K562 (cell line): ENCODE results near the gene SNCB. TPM values are rescaled to one million over a fixed set of nuclear protein-coding genes. Genes with fewer than 3 reads are reported as not detected.

Source experiments
- ATAC-seq: fragments of 200-7000 bp; cut with Tn5 transposase; 3 replicates; pipeline ENCODE4 v1.9.1; 2020; ENCODE audit warnings: moderate library complexity
- BruUV-seq: library from RNA; stranded (reverse); fragments of 400-500 nt; replicated peaks from 2 replicates; lab custom pipeline; 2021; lab: Mats Ljungman, UMichigan
- CTCF ChIA-PET: fragments of 300-600 bp; formaldehyde crosslinking; extraction: SDS; loops from one replicate; lab custom pipeline; 2021; ENCODE audit warnings: low intra/inter-chr PET ratio; lab: Yijun Ruan, JAX
- POLR2A ChIA-PET: fragments of 300-600, 350-650 bp; sonication (Branson Sonifier 250); formaldehyde crosslinking; extraction: SDS; loops from one replicate; lab custom pipeline; 2021; ENCODE audit warnings: antibody characterized with exemption, inconsistent platforms; lab: Yijun Ruan, JAX
- DNase-seq, 4 experiments: peaks; one replicate each; pipeline versions ENCODE4 v3.0.0 to v3.0.0-alpha.2; 2011 to 2018; ENCODE audit warnings: low spot score in 3 of 4, mixed read lengths in 3 of 4; ENCODE audit errors: extremely low read depth in 1 of 4
- FAIRE-seq: peaks from 2 replicates; lab custom pipeline; 2011; peaks lifted over from hg19 to GRCh38; lab: Jason Lieb, UNC
- H2AFZ ChIP-seq: 2 replicates; pipeline ENCODE4 v1.6.0; 2011; ENCODE audit warnings: low read depth, low read length, control low read depth, inconsistent platforms
- H3K27ac ChIP-seq: fragments of 200-600 bp; 3 replicates; pipeline ENCODE4 v1.8.0; 2011; ENCODE audit warnings: low read depth, mild to moderate bottlenecking, control low read depth, inconsistent platforms, low read length, moderate library complexity, mixed read lengths; ENCODE audit errors: extremely low read depth
- H3K27me3 ChIP-seq, 2 experiments: fragments of 300-600 bp in 1 of 2; 2 replicates in 1 of 2; 3 replicates in 1 of 2; pipeline versions ENCODE4 v1.6.0 to v1.8.0; 2011; ENCODE audit warnings: inconsistent platforms in 2 of 2, low read length in 2 of 2, mild to moderate bottlenecking in 1 of 2, mixed read lengths in 1 of 2, moderate library complexity in 1 of 2; ENCODE audit not compliant: control insufficient read depth in 2 of 2, insufficient read depth in 2 of 2
- H3K36me3 ChIP-seq: fragments of 300-600 bp; 3 replicates; pipeline ENCODE4 v1.8.0; 2011; ENCODE audit warnings: mild to moderate bottlenecking, low read length, inconsistent platforms; ENCODE audit not compliant: control insufficient read depth, insufficient read depth
- H3K4me1 ChIP-seq, 2 experiments: fragments of 200-600 bp in 1 of 2; replicated peaks in 1 of 2; 2 replicates in 1 of 2; 3 replicates in 1 of 2; pipeline versions ENCODE4 v1.5.1 to v1.8.0; 2011; ENCODE audit warnings: inconsistent platforms in 2 of 2, low read length in 2 of 2, mild to moderate bottlenecking in 1 of 2, mixed read lengths in 1 of 2, moderate library complexity in 1 of 2; ENCODE audit not compliant: control insufficient read depth in 2 of 2, insufficient read depth in 2 of 2
- H3K4me2 ChIP-seq: 2 replicates; pipeline ENCODE4 v1.6.1; 2011; ENCODE audit warnings: low read length, control low read depth, inconsistent platforms, mixed read lengths; ENCODE audit not compliant: insufficient read depth
- H3K4me3 ChIP-seq: fragments of 200-600 bp; sonication (generic), shearing (Covaris generic); 2 replicates; pipeline ENCODE4 v1.5.1; 2016; ENCODE audit warnings: control low read depth, inconsistent platforms
- H3K79me2 ChIP-seq: fragments of 200-600 bp; 3 replicates; pipeline ENCODE4 v1.8.0; 2011; ENCODE audit warnings: low read length, inconsistent platforms; ENCODE audit not compliant: control insufficient read depth, insufficient read depth
- H3K9ac ChIP-seq, 2 experiments: 2 replicates each; pipeline versions ENCODE4 v1.6.0 to v1.6.1; 2011; ENCODE audit warnings: low read depth in 2 of 2, low read length in 2 of 2, control low read depth in 1 of 2, inconsistent platforms in 1 of 2, mild to moderate bottlenecking in 1 of 2, mixed read lengths in 1 of 2; ENCODE audit not compliant: insufficient read depth in 1 of 2
- H3K9me1 ChIP-seq: one replicate; pipeline ENCODE4 v1.6.0; 2011; ENCODE audit warnings: inconsistent platforms, mild to moderate bottlenecking, low read length, moderate library complexity; ENCODE audit not compliant: control insufficient read depth, insufficient read depth
- H3K9me3 ChIP-seq: replicated peaks from 2 replicates; pipeline ENCODE4 v1.5.1; 2011; ENCODE audit warnings: low read depth, low read length, inconsistent platforms; ENCODE audit not compliant: control insufficient read depth, insufficient read depth
- H4K20me1 ChIP-seq: replicated peaks from 2 replicates; pipeline ENCODE4 v1.6.1; 2011; ENCODE audit warnings: low read length, inconsistent platforms, mixed read lengths; ENCODE audit not compliant: control insufficient read depth, insufficient read depth
- ARNT ChIP-seq, 2 experiments: fragments of 450-650 bp; IDR thresholded peaks; 2 replicates each; pipeline ENCODE4 v1.6.1; 2016; ENCODE audit warnings: mild to moderate bottlenecking in 1 of 2
- C11orf30 ChIP-seq: fragments of 450-650 bp; IDR thresholded peaks from 2 replicates; pipeline ENCODE4 v1.6.1; 2016; ENCODE audit warnings: low read depth, mild to moderate bottlenecking
- CXXC5 ChIP-seq: fragments of 250-450 bp; sonication (Bioruptor Pico); IDR thresholded peaks from 2 replicates; pipeline ENCODE4 v1.8.0; 2022; ENCODE audit warnings: inconsistent platforms, mild to moderate bottlenecking, moderate library complexity
- HEY1 ChIP-seq: fragments of 250-450 bp; sonication (Bioruptor Pico); IDR thresholded peaks from 2 replicates; pipeline ENCODE4 v1.5.0; 2020; ENCODE audit warnings: mild to moderate bottlenecking, moderate library complexity, borderline replicate concordance
- HNRNPL ChIP-seq: fragments of 200-400 bp; formaldehyde crosslinking; IDR thresholded peaks from 2 replicates; pipeline ENCODE4 v1.6.1; 2017; ENCODE audit warnings: low read depth, mild to moderate bottlenecking, low read length
- PML ChIP-seq: IDR thresholded peaks from 2 replicates; pipeline ENCODE4 v1.6.1; 2012; ENCODE audit warnings: low read length, inconsistent platforms
- SMARCC2 ChIP-seq: fragments of 450-650 bp; IDR thresholded peaks from 2 replicates; pipeline ENCODE4 v1.6.1; 2017; ENCODE audit warnings: antibody characterized with exemption, moderate library complexity, mild to moderate bottlenecking, low read depth
- TCF7L2 ChIP-seq: fragments of 150-350 bp; IDR thresholded peaks from 2 replicates; pipeline ENCODE4 v1.6.1; 2016; ENCODE audit warnings: low read depth, mild to moderate bottlenecking, low read length, moderate library complexity
- TRIM28 ChIP-seq: fragments of 450-650 bp; IDR thresholded peaks from 2 replicates; pipeline ENCODE4 v1.6.1; 2017
- ZNF165 ChIP-seq: fragments of 250-450 bp; sonication (Bioruptor Pico); IDR thresholded peaks from 2 replicates; pipeline ENCODE4 v1.4.0; 2020; ENCODE audit warnings: borderline replicate concordance
- ZNF282 ChIP-seq: sonication (generic); formaldehyde crosslinking; IDR thresholded peaks from 2 replicates; pipeline ENCODE4 v1.8.1; 2023; ENCODE audit warnings: missing genetic modification reagents
- WGBS: fragments of 100-300 bp; shearing (Covaris generic); methylation state at CpG from one replicate; pipeline ENCODE4 v1.1.6; 2016; ENCODE audit warnings: low coverage, mixed read lengths; ENCODE audit not compliant: insufficient coverage; ENCODE audit errors: missing lambda C conversion rate; 5-methylcytosine and 5-hydroxymethylcytosine counted together
- in situ Hi-C: fragments of 300-500 bp; cut with MboI; formaldehyde crosslinking; loops from 4 replicates; pipeline ENCODE4 v1.15.0; 2018; ENCODE audit warnings: inconsistent platforms, mixed read lengths
- intact Hi-C: fragments of 100-400 bp; cut with micrococcal nuclease; formaldehyde crosslinking; loops from 2 replicates; pipeline ENCODE4 v1.14.2; 2022
- polyA plus RNA-seq, 8 experiments: library from polyadenylated mRNA; depleted of rRNA in 4 of 8; stranded (reverse) in 5 of 8; unstranded in 3 of 8; fragments of >200 nt; fragmentation: Nextera tagmentation in 2 of 8; fragmentation: Illumina TruSeq in 1 of 8; extraction: Ambion mirVana in 2 of 8; extraction: Trizol in 1 of 8; gene quantifications; 2 replicates each; pipeline versions ENCODE4 v1.2.1 to v1.2.3, GENCODE V29; 2011 to 2014; ENCODE audit warnings: inconsistent platforms in 1 of 8, missing spikeins in 1 of 8
- total RNA-seq, 7 experiments: library from RNA; depleted of rRNA in 6 of 7; stranded (reverse); fragments of >200 nt in 6 of 7; fragmentation: Illumina TruSeq in 2 of 7; extraction: Trizol in 2 of 7; gene quantifications; 2 replicates each; pipeline versions ENCODE4 v1.2.1 to v1.2.3, GENCODE V29; 2011 to 2021; ENCODE audit warnings: low replicate concordance in 1 of 7
- TF ChIP-seq, protein P1 (sequence below): fragments of 450-650 bp; IDR thresholded peaks from 2 replicates; pipeline ENCODE4 v1.6.1; 2017; ENCODE audit warnings: antibody characterized with exemption, mild to moderate bottlenecking
- TF ChIP-seq, protein P2 (sequence below): fragments of 450-650 bp; IDR thresholded peaks from 2 replicates; pipeline ENCODE4 v1.6.1; 2017; ENCODE audit warnings: antibody characterized with exemption
- TF ChIP-seq, protein P3 (sequence below): fragments of 250-450 bp; sonication (Bioruptor Pico); IDR thresholded peaks from 2 replicates; pipeline ENCODE4 v1.8.0; 2022; ENCODE audit warnings: moderate library complexity, mild to moderate bottlenecking, inconsistent platforms

The SNCB gene
- total and polyA plus RNA-seq, 9 of the 15 experiments (the other 6 are each of a cell fraction or from before 2014, with no cell fraction given) = not detected

DNA sequence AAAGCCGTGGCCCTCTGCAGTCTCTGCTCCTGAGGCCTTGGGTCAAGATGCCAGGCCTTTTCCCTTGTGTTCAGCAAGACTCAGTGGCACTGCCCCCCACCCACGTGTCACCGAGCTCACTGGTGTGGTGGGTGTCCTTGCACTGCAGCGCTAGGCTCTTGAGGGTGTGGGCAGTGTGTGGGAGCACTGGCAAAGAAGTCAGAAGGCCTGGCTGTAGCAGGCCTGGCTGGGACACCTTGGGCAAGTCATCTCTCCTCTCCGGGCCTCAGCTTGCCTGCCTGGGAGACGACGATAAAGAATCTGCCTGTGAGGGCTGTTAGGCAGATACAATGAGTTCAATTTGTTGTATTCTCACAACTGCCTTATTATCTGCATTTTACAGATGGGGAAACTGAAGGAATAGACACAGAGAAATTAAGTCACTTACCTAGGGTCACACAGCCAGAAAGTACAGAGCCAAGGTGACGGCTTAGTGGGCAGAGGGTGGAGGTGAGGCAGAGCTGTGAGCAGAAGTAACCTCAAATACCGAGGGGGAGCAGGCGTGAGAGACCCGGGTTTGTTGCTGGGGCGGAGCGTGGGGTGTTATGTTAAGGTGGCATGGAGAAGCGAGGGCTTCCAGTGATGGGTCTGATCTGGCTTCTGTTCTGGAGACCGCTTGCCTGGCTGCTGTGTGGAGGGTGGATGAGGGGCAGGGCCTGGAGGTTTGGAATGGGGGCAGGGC lies 18.3 kb upstream of the SNCB start:
- peaks cover 48 to 81% of the 10 kb centered on the region in 2 experiments for H3K4me1 ChIP-seq
- intact Hi-C loops = loop anchor here (10.0 kb wide), 1 partner anchor 74 kb away; no protein-coding TSS in a partner anchor
- H3K79me2 ChIP-seq = peaks cover 45% of the 10 kb centered on the region
- 13% methylated on average over 15 of the region's 15 CpGs for WGBS
- H3K9ac ChIP-seq = peak overlapping the region; percentile 85 to 92
- in situ Hi-C loops = no loop called here
- H3K27ac ChIP-seq = peak overlapping the region; percentile 78
- no peaks in the 10 kb centered on the region for H3K9me3 ChIP-seq
- H3K36me3 ChIP-seq = peaks cover 21% of the 10 kb centered on the region; the same call in 2 of the 3 replicates
- H3K9me1 ChIP-seq = peaks cover 19% of the 10 kb centered on the region
- H3K4me3 ChIP-seq = peak overlapping the region; percentile 73
- POLR2A ChIA-PET = interaction anchor here (1.0 to 2.1 kb wide), 2 partner anchors 9 kb away, joined by 3 to 10 read pairs; no protein-coding TSS in a partner anchor
- peak overlapping the region; percentile 86 for H3K4me2 ChIP-seq
- CTCF ChIA-PET = no interaction called here
- H4K20me1 ChIP-seq = peaks cover 19% of the 10 kb centered on the region
- ATAC-seq (peak; percentile 32), DNase-seq (peak; percentile 44 to 92 (median 66)), FAIRE-seq (peak; percentile 97)
- no TSS peak for BruUV-seq
- H2AFZ ChIP-seq = 0 out of 2 replicates have a peak overlapping the region, but pooled peaks have one; percentile 81
- no peaks in the 10 kb centered on the region for H3K27me3 ChIP-seq
- TF ChIP-seq HEY1 (CRISPR knock-in tag) (no peak), C11orf30 (no peak), ARNT (IDR thresholded peaks at IDR 0.05) (0 out of 4 replicates have a peak, but pooled peaks of 1 of the 2 experiments have one; percentile 39), ZNF165 (CRISPR knock-in tag) (no peak), CXXC5 (no peak), ZNF282 (CRISPR knock-in tag) (no peak), PML (peak; percentile 82), SMARCC2 (peak; percentile 50; the same call in 1 of the 2 replicates), TRIM28 (no peak), HNRNPL (no peak), TCF7L2 (no peak)
- TF ChIP-seq, protein P1, sequence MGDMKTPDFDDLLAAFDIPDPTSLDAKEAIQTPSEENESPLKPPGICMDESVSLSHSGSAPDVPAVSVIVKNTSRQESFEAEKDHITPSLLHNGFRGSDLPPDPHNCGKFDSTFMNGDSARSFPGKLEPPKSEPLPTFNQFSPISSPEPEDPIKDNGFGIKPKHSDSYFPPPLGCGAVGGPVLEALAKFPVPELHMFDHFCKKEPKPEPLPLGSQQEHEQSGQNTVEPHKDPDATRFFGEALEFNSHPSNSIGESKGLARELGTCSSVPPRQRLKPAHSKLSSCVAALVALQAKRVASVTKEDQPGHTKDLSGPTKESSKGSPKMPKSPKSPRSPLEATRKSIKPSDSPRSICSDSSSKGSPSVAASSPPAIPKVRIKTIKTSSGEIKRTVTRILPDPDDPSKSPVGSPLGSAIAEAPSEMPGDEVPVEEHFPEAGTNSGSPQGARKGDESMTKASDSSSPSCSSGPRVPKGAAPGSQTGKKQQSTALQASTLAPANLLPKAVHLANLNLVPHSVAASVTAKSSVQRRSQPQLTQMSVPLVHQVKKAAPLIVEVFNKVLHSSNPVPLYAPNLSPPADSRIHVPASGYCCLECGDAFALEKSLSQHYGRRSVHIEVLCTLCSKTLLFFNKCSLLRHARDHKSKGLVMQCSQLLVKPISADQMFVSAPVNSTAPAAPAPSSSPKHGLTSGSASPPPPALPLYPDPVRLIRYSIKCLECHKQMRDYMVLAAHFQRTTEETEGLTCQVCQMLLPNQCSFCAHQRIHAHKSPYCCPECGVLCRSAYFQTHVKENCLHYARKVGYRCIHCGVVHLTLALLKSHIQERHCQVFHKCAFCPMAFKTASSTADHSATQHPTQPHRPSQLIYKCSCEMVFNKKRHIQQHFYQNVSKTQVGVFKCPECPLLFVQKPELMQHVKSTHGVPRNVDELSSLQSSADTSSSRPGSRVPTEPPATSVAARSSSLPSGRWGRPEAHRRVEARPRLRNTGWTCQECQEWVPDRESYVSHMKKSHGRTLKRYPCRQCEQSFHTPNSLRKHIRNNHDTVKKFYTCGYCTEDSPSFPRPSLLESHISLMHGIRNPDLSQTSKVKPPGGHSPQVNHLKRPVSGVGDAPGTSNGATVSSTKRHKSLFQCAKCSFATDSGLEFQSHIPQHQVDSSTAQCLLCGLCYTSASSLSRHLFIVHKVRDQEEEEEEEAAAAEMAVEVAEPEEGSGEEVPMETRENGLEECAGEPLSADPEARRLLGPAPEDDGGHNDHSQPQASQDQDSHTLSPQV = no peak
- TF ChIP-seq, protein P2, sequence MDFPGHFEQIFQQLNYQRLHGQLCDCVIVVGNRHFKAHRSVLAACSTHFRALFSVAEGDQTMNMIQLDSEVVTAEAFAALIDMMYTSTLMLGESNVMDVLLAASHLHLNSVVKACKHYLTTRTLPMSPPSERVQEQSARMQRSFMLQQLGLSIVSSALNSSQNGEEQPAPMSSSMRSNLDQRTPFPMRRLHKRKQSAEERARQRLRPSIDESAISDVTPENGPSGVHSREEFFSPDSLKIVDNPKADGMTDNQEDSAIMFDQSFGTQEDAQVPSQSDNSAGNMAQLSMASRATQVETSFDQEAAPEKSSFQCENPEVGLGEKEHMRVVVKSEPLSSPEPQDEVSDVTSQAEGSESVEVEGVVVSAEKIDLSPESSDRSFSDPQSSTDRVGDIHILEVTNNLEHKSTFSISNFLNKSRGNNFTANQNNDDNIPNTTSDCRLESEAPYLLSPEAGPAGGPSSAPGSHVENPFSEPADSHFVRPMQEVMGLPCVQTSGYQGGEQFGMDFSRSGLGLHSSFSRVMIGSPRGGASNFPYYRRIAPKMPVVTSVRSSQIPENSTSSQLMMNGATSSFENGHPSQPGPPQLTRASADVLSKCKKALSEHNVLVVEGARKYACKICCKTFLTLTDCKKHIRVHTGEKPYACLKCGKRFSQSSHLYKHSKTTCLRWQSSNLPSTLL = no peak
- TF ChIP-seq, protein P3, sequence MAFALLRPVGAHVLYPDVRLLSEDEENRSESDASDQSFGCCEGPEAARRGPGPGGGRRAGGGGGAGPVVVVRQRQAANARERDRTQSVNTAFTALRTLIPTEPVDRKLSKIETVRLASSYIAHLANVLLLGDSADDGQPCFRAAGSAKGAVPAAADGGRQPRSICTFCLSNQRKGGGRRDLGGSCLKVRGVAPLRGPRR (CRISPR knock-in tag) = no peak
